GM12892 (cell line): Measurements from ENCODE around the gene TNFRSF4.

Experiments
- DNase-seq: peaks from one replicate; pipeline ENCODE4 v3.0.0; 2011; ENCODE audit not compliant: insufficient read length
- FAIRE-seq: peaks from 2 replicates; lab custom pipeline; 2011; peaks lifted over from hg19 to GRCh38; lab: Jason Lieb, UNC
- POLR2A ChIP-seq: IDR thresholded peaks from 2 replicates; pipeline ENCODE4 v1.6.1; 2011; ENCODE audit warnings: low read depth, low read length, control low read depth
- POLR2AphosphoS5 ChIP-seq: IDR thresholded peaks from 2 replicates; pipeline ENCODE4 v1.6.1; 2011; ENCODE audit warnings: low read depth, low read length, control low read depth
- TAF1 ChIP-seq: IDR thresholded peaks from 2 replicates; pipeline ENCODE4 v1.6.1; 2011; ENCODE audit warnings: low read depth, mild to moderate bottlenecking, control low read depth, low read length, borderline replicate concordance

Gene TNFRSF4

GRCh38 chr1:1191734-1192133, 22.2 kb downstream of the TNFRSF4 start:
- no peak for FAIRE-seq
- no peak for TF ChIP-seq TAF1
- TF ChIP-seq POLR2AphosphoS5: no peak
- TF ChIP-seq POLR2A: no peak
- no peak for DNase-seq

- DNase-seq (no peak), FAIRE-seq (no peak)
- no peak for TF ChIP-seq POLR2A
- no peak for TF ChIP-seq POLR2AphosphoS5
- no peak for TF ChIP-seq TAF1
These were observed 24.8 kb downstream of the TNFRSF4 start for GRCh38 chr1:1189111-1189510.

GRCh38 chr1:1187938-1188337, 26.0 kb downstream of the TNFRSF4 start:
- FAIRE-seq: no peak

GRCh38 chr1:1185101-1185765, 28.7 kb downstream of the TNFRSF4 start:
- no peak for TF ChIP-seq POLR2AphosphoS5
- TF ChIP-seq POLR2A: no peak
- no peak for TF ChIP-seq TAF1
- DNase-seq (no peak), FAIRE-seq (no peak)

More at GRCh38 chr1:1187938-1188337, 26.0 kb downstream of the TNFRSF4 start:
- no peak for TF ChIP-seq POLR2AphosphoS5
- TF ChIP-seq TAF1: no peak
- TF ChIP-seq POLR2A: no peak
- DNase-seq: no peak

GRCh38 chr1:1183833-1184775, 29.8 kb downstream of the TNFRSF4 start:
- FAIRE-seq: no peak

GRCh38 chr1:1183221-1183747, 30.7 kb downstream of the TNFRSF4 start:
- no peak for TF ChIP-seq POLR2AphosphoS5
- FAIRE-seq: no peak
- no peak for DNase-seq

More at GRCh38 chr1:1183833-1184775, 29.8 kb downstream of the TNFRSF4 start:
- TF ChIP-seq POLR2AphosphoS5 (no peak), POLR2A (no peak), TAF1 (no peak)
- DNase-seq: no peak

- no peak for TF ChIP-seq POLR2AphosphoS5
- TF ChIP-seq POLR2A: no peak
- no peak for TF ChIP-seq TAF1
- DNase-seq (no peak), FAIRE-seq (no peak)
These were observed 31.3 kb downstream of the TNFRSF4 start for GRCh38 chr1:1182491-1183220.

GRCh38 chr1:1181938-1182410, 32.0 kb downstream of the TNFRSF4 start:
- no peak for TF ChIP-seq TAF1
- no peak for TF ChIP-seq POLR2A
- no peak for TF ChIP-seq POLR2AphosphoS5
- FAIRE-seq (no peak), DNase-seq (no peak)

GRCh38 chr1:1181129-1181937, 32.6 kb downstream of the TNFRSF4 start:
- TF ChIP-seq POLR2AphosphoS5: no peak
- TF ChIP-seq TAF1: no peak
- TF ChIP-seq POLR2A: no peak
- FAIRE-seq (no peak), DNase-seq (no peak)

- TF ChIP-seq POLR2AphosphoS5 (no peak), POLR2A (no peak), TAF1 (no peak)
- FAIRE-seq: no peak
- DNase-seq: no peak
These were observed 33.7 kb downstream of the TNFRSF4 start for GRCh38 chr1:1179983-1180861.
